PC-9 (cell line): Measurements from ENCODE around the gene PSG5.
"Not testable (repeated sequence)": the region's sequence is repeated elsewhere in the genome, so short reads cannot be mapped to it uniquely, and the experiment has no call there.

Experiments used
- EZH2 ChIP-seq: fragments of 200-600 bp; sonication (generic); IDR thresholded peaks from 2 replicates; pipeline ENCODE4 v1.8.0; 2017; ENCODE audit warnings: antibody characterized with exemption, low read depth
- TF ChIP-seq, protein P1 (sequence below): fragments of 200-600 bp; sonication (generic); conservative IDR thresholded peaks from 2 replicates; pipeline ENCODE4 v1.6.1; 2017; ENCODE audit warnings: mixed run types, antibody characterized with exemption, mild to moderate bottlenecking, moderate library complexity

DNA sequence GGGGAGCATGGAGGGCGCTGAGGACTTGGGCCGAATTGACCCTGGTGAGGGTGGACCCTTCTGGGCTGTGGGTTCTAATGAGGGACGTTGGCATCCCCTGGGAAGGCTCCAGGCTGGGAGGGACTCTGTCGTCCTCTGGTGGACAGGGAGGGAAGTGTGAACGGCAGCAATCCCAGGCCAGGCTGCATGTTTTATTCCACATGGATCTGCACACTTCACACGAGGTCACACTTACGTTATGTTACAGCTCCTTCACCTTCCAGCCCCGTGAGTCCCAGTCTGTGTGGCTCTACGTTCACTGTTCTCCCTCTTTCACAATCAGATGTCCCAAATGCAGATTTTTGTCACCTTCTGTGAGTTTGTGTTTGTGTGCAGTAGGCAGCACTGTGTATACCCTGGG is 1.8 kb upstream of the PSG5 start:
- TF ChIP-seq, protein P1, sequence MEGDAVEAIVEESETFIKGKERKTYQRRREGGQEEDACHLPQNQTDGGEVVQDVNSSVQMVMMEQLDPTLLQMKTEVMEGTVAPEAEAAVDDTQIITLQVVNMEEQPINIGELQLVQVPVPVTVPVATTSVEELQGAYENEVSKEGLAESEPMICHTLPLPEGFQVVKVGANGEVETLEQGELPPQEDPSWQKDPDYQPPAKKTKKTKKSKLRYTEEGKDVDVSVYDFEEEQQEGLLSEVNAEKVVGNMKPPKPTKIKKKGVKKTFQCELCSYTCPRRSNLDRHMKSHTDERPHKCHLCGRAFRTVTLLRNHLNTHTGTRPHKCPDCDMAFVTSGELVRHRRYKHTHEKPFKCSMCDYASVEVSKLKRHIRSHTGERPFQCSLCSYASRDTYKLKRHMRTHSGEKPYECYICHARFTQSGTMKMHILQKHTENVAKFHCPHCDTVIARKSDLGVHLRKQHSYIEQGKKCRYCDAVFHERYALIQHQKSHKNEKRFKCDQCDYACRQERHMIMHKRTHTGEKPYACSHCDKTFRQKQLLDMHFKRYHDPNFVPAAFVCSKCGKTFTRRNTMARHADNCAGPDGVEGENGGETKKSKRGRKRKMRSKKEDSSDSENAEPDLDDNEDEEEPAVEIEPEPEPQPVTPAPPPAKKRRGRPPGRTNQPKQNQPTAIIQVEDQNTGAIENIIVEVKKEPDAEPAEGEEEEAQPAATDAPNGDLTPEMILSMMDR: peak; percentile 63
- not testable (repeated sequence) for TF ChIP-seq EZH2
